Osteoblast (primary cell): ENCODE measurements around the gene TRPT1. TPM values are rescaled to one million over a fixed set of nuclear protein-coding genes. Genes with fewer than 3 reads are reported as not detected.
A peak's percentile ranks its signal among the peaks of the same experiment; 100 is the strongest.

ENCODE experiments used
- DNase-seq: peaks from one replicate; pipeline ENCODE4 v3.0.0; 2011; ENCODE audit warnings: low spot score, mixed read lengths; ENCODE audit not compliant: insufficient read length; ENCODE audit errors: missing footprints
- H2AFZ ChIP-seq: 2 replicates; pipeline ENCODE4 v1.6.0; 2011; ENCODE audit warnings: mild to moderate bottlenecking, low read length
- H3K27ac ChIP-seq: 2 replicates; pipeline ENCODE4 v1.5.1; 2011; ENCODE audit warnings: mild to moderate bottlenecking, low read depth, low read length, moderate library complexity
- H3K27me3 ChIP-seq: 2 replicates; pipeline ENCODE4 v1.6.0; 2012; ENCODE audit warnings: mild to moderate bottlenecking, control low read depth, inconsistent platforms, low read length, moderate library complexity; ENCODE audit not compliant: insufficient read depth
- H3K36me3 ChIP-seq: 2 replicates; pipeline ENCODE4 v1.5.1; 2011; ENCODE audit warnings: mild to moderate bottlenecking, low read length, control low read depth, moderate library complexity; ENCODE audit not compliant: insufficient read depth
- H3K4me1 ChIP-seq: 2 replicates; pipeline ENCODE4 v1.5.1; 2011; ENCODE audit warnings: mild to moderate bottlenecking, low read length, control low read depth, moderate library complexity; ENCODE audit not compliant: insufficient read depth
- H3K4me2 ChIP-seq: 2 replicates; pipeline ENCODE4 v1.6.0; 2011; ENCODE audit warnings: mild to moderate bottlenecking, low read length; ENCODE audit not compliant: insufficient read depth
- H3K4me3 ChIP-seq: fragments of 200-600 bp; sonication (generic); 3 replicates; pipeline ENCODE4 v1.5.1; 2012; ENCODE audit warnings: mild to moderate bottlenecking, low read length, inconsistent platforms; ENCODE audit not compliant: insufficient read depth
- H3K79me2 ChIP-seq: 2 replicates; pipeline ENCODE4 v1.6.0; 2012; ENCODE audit warnings: mild to moderate bottlenecking, low read length, control low read depth, inconsistent platforms; ENCODE audit not compliant: insufficient read depth
- H3K9me3 ChIP-seq: 2 replicates; pipeline ENCODE4 v1.5.1; 2011; ENCODE audit warnings: low read depth, low read length, control low read depth
- H4K20me1 ChIP-seq: 2 replicates; pipeline ENCODE4 v1.6.0; 2012; ENCODE audit warnings: mild to moderate bottlenecking, low read length, control low read depth; ENCODE audit not compliant: insufficient read depth
- CTCF ChIP-seq: IDR thresholded peaks from 2 replicates; pipeline ENCODE4 v1.5.1; 2011; ENCODE audit warnings: mild to moderate bottlenecking, low read depth, low read length, moderate library complexity; ENCODE audit errors: extremely low read depth
- total RNA-seq: library from RNA; depleted of rRNA; stranded (reverse); fragments of >200 nt; gene quantifications from 2 replicates; pipeline ENCODE4 v1.2.3, GENCODE V29; 2012

TRPT1 gene
- total RNA-seq, 1 donor: 32.2 TPM

- Histone ChIP-seq H3K4me1 (peaks cover 17% of the 10 kb centered on the region), H3K4me2 (no peak overlapping the region), H3K79me2 (peaks cover 10% of the 10 kb centered on the region), H3K27ac (no peak overlapping the region), H3K27me3 (no peaks in the 10 kb centered on the region), H3K9me3 (no peaks in the 10 kb centered on the region), H3K36me3 (peaks cover 5% of the 10 kb centered on the region), H4K20me1 (peaks cover 8% of the 10 kb centered on the region), H2AFZ (no peak overlapping the region), H3K4me3 (no peak overlapping the region)
- no peak for DNase-seq
- TF ChIP-seq CTCF: no peak
These were observed 7.0 kb upstream of the TRPT1 start for GRCh38 chr11:64232967-64233315.

GRCh38 chr11:64232182-64232966 lies 6.4 kb upstream of the TRPT1 start:
- Histone ChIP-seq H2AFZ (no peak overlapping the region), H3K4me1 (peaks cover 21% of the 10 kb centered on the region), H3K4me2 (no peak overlapping the region), H3K27ac (no peak overlapping the region), H3K36me3 (no peaks in the 10 kb centered on the region), H4K20me1 (peaks cover 8% of the 10 kb centered on the region), H3K79me2 (peaks cover 13% of the 10 kb centered on the region), H3K27me3 (no peaks in the 10 kb centered on the region), H3K4me3 (no peak overlapping the region), H3K9me3 (no peaks in the 10 kb centered on the region)
- DNase-seq: no peak
- no peak for TF ChIP-seq CTCF

DNA sequence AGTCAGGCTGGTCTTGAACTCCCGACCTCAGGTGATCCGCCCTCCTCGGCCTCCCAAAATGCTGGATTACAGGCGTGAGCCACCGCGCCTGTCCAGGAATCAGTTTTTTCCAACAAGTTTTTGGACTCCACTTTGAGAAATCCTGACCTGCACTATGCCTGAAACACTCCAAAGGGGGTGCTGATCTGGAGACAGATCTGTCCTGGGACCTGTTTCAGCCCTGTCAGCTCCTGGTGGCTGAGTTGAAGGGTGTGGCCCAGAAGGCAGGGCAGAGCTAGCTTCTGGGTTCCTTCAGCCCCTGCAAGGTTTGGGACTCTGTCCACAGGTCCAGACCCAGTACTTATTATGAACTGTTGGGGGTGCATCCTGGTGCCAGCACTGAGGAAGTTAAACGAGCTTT lies 5.6 kb upstream of the TRPT1 start:
- no peak overlapping the region for H3K4me3 ChIP-seq
- no peak overlapping the region for H2AFZ ChIP-seq
- TF ChIP-seq CTCF: no peak
- no peak for DNase-seq
- H3K4me1 ChIP-seq: peaks cover 29% of the 10 kb centered on the region
- peaks cover 8% of the 10 kb centered on the region for H4K20me1 ChIP-seq
- no peaks in the 10 kb centered on the region for H3K27me3 ChIP-seq
- H3K36me3 ChIP-seq: no peaks in the 10 kb centered on the region
- H3K79me2 ChIP-seq: peaks cover 21% of the 10 kb centered on the region
- H3K9me3 ChIP-seq: no peaks in the 10 kb centered on the region
- H3K4me2 ChIP-seq: no peak overlapping the region
- H3K27ac ChIP-seq: no peak overlapping the region

- Histone ChIP-seq H2AFZ (peak overlapping the region; percentile 88), H4K20me1 (peaks cover 7% of the 10 kb centered on the region), H3K4me2 (peak overlapping the region; percentile 95), H3K36me3 (no peaks in the 10 kb centered on the region), H3K27ac (peak overlapping the region; percentile 63), H3K4me1 (peaks cover 32% of the 10 kb centered on the region), H3K27me3 (no peaks in the 10 kb centered on the region), H3K79me2 (peaks cover 27% of the 10 kb centered on the region), H3K4me3 (peak overlapping the region; percentile 93), H3K9me3 (no peaks in the 10 kb centered on the region)
- no peak for DNase-seq
- no peak for TF ChIP-seq CTCF
These were observed 5.0 kb upstream of the TRPT1 start for GRCh38 chr11:64230985-64231365.
